Ovary (tissue), 3 donors: ENCODE data around the gene PPP2R5C.

Experiments used
- EP300 ChIP-seq: sonication (generic); formaldehyde crosslinking; IDR thresholded peaks from one replicate; pipeline ENCODE4 v1.6.1; 2017; ENCODE audit warnings: antibody characterized with exemption
- POLR2A ChIP-seq: fragments of 450-650 bp; IDR thresholded peaks from one replicate; pipeline ENCODE4 v1.6.1; 2017; ENCODE audit warnings: antibody characterized with exemption, mild to moderate bottlenecking, moderate library complexity
- TF ChIP-seq, protein P1 (sequence below), 3 donors: fragments of 450-650 bp in 2 of 3; fragments of 200-600 bp in 1 of 3; IDR thresholded peaks; one replicate each; pipeline versions ENCODE4 v1.5.1 to v1.8.0; 2016 to 2022; ENCODE audit warnings: antibody characterized with exemption in 3 of 3, mild to moderate bottlenecking in 1 of 3
- donor health status: DM: no; HTN: no; CAD: no.

- TF ChIP-seq EP300 (no peak), POLR2A (no peak)
- TF ChIP-seq, protein P1, sequence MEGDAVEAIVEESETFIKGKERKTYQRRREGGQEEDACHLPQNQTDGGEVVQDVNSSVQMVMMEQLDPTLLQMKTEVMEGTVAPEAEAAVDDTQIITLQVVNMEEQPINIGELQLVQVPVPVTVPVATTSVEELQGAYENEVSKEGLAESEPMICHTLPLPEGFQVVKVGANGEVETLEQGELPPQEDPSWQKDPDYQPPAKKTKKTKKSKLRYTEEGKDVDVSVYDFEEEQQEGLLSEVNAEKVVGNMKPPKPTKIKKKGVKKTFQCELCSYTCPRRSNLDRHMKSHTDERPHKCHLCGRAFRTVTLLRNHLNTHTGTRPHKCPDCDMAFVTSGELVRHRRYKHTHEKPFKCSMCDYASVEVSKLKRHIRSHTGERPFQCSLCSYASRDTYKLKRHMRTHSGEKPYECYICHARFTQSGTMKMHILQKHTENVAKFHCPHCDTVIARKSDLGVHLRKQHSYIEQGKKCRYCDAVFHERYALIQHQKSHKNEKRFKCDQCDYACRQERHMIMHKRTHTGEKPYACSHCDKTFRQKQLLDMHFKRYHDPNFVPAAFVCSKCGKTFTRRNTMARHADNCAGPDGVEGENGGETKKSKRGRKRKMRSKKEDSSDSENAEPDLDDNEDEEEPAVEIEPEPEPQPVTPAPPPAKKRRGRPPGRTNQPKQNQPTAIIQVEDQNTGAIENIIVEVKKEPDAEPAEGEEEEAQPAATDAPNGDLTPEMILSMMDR (IDR thresholded peaks at IDR 0.05), result no peak
Observed at GRCh38 chr14:101869217-101869616, 107.7 kb downstream of the PPP2R5C start.
